Hindlimb muscle (tissue), 1 donor: Measurements from ENCODE around the gene CNKSR2. TPM values are rescaled to one million over a fixed set of nuclear protein-coding genes. Genes with fewer than 3 reads are reported as not detected.

Experiments
- DNase-seq: peaks from one replicate; pipeline ENCODE4 v3.0.0-alpha.2; 2013
- polyA plus RNA-seq: library from polyadenylated mRNA; unstranded; fragments of 120-200 nt; gene quantifications from one replicate; pipeline ENCODE4 v1.2.1, GENCODE V29; 2013; ENCODE audit not compliant: insufficient read length

The CNKSR2 gene
- polyA plus RNA-seq, 1 donor, result 1.9 TPM

GRCh38 chrX:21675931-21676330 is 301.7 kb downstream of the CNKSR2 start:
- DNase-seq, result no peak

GRCh38 chrX:21678048-21678612 is 303.9 kb downstream of the CNKSR2 start:
- DNase-seq, result no peak

- DNase-seq, result no peak
These were observed 309.7 kb downstream of the CNKSR2 start for GRCh38 chrX:21683941-21684340.

- no peak for DNase-seq
These were observed 317.3 kb downstream of the CNKSR2 start for GRCh38 chrX:21691512-21692018.

GRCh38 chrX:21698272-21698671 is 324.1 kb downstream of the CNKSR2 start:
- no peak for DNase-seq

- DNase-seq, result no peak
These were observed 324.9 kb downstream of the CNKSR2 start for GRCh38 chrX:21699136-21699535.

- DNase-seq, result no peak
These were observed 326.1 kb downstream of the CNKSR2 start for GRCh38 chrX:21700275-21700674.

- DNase-seq, result no peak
These were observed 326.7 kb downstream of the CNKSR2 start for GRCh38 chrX:21700967-21701366.

- no peak for DNase-seq
These were observed 328.5 kb downstream of the CNKSR2 start for GRCh38 chrX:21702725-21703124.
